Activated CD8-positive, alpha-beta T cell treated with anti-CD3 and anti-CD28 coated beads for 36 hours (primary cell): Measurements from ENCODE around the gene DYSF. TPM values are rescaled to one million over a fixed set of nuclear protein-coding genes. Genes with fewer than 3 reads are reported as not detected.

Experiments used
- ATAC-seq: fragments of 200-7000 bp; cut with Tn5 transposase; one replicate; pipeline ENCODE4 v1.10.0; 2021; ENCODE audit warnings: mild to moderate bottlenecking, moderate library complexity
- CTCF ChIA-PET: fragments of 350-600 bp; sonication (Branson Sonifier 250); formaldehyde crosslinking; loops from one replicate; lab custom pipeline; 2021; ENCODE audit warnings: antibody characterized with exemption; lab: Charles Lee
- POLR2A ChIA-PET: fragments of 350-600 bp; sonication (Branson Sonifier 250); formaldehyde crosslinking; loops from one replicate; lab custom pipeline; 2021; ENCODE audit warnings: antibody characterized with exemption; lab: Charles Lee
- DNase-seq: peaks from one replicate; pipeline ENCODE4 v3.0.0-alpha.2; 2020
- H3K27ac Mint-ChIP-seq: one replicate; pipeline ENCODE4 v1.8.0; 2021; ENCODE audit warnings: mild to moderate bottlenecking, mixed read lengths
- H3K27me3 Mint-ChIP-seq: one replicate; pipeline ENCODE4 v1.8.0; 2021; ENCODE audit warnings: mixed read lengths
- H3K36me3 Mint-ChIP-seq: one replicate; pipeline ENCODE4 v1.8.0; 2021; ENCODE audit warnings: low read depth, mixed read lengths
- H3K4me1 Mint-ChIP-seq: one replicate; pipeline ENCODE4 v1.8.0; 2021; ENCODE audit warnings: low read depth, mixed read lengths
- H3K4me3 Mint-ChIP-seq: one replicate; pipeline ENCODE4 v1.8.0; 2021; ENCODE audit warnings: mild to moderate bottlenecking, moderate library complexity, mixed read lengths
- H3K9me3 Mint-ChIP-seq: one replicate; pipeline ENCODE4 v1.8.0; 2021; ENCODE audit warnings: mixed read lengths
- CTCF ChIP-seq: fragments of 200-600 bp; IDR thresholded peaks from one replicate; pipeline ENCODE4 v1.8.0; 2022; ENCODE audit warnings: antibody characterized with exemption, mild to moderate bottlenecking
- intact Hi-C: fragments of 100-400 bp; cut with micrococcal nuclease; formaldehyde crosslinking; loops from one replicate; pipeline ENCODE4 v1.10.0; 2022
- total RNA-seq, 2 experiments: library from RNA; stranded (reverse); gene quantifications; one replicate each; pipeline ENCODE4 v1.2.3, GENCODE V29; 2021

The DYSF gene
- total RNA-seq, 2 experiments from 2014 or later = 3.5 to 3.8 TPM

GRCh38 chr2:71693286-71694270, 240.2 kb downstream of the DYSF start:
- Mint-ChIP-seq H3K4me1 (no peaks in the 10 kb centered on the region), H3K4me3 (no peak overlapping the region), H3K27me3 (peaks cover 3% of the 10 kb centered on the region), H3K36me3 (no peaks in the 10 kb centered on the region), H3K27ac (no peak overlapping the region), H3K9me3 (no peaks in the 10 kb centered on the region)
- no peak for DNase-seq
- intact Hi-C loops = no loop called here
- no peak for ATAC-seq
- TF ChIP-seq CTCF = no peak
- ChIA-PET POLR2A (no interaction called here), CTCF (no interaction called here)

- H3K4me3 Mint-ChIP-seq = no peak overlapping the region
- H3K36me3 Mint-ChIP-seq = no peaks in the 10 kb centered on the region
Observed at GRCh38 chr2:71694501-71695234, 241.3 kb downstream of the DYSF start.

GRCh38 chr2:71695235-71696120, 242.1 kb downstream of the DYSF start:
- no peaks in the 10 kb centered on the region for H3K4me1 Mint-ChIP-seq
- ATAC-seq = no peak
- intact Hi-C loops = no loop called here
- no peak overlapping the region for H3K4me3 Mint-ChIP-seq
- H3K9me3 Mint-ChIP-seq = no peaks in the 10 kb centered on the region
- TF ChIP-seq CTCF = no peak
- ChIA-PET POLR2A (interaction anchor here (1.0 kb wide), 1 partner anchor 11 kb away, joined by 3 read pairs; no protein-coding TSS in a partner anchor), CTCF (no interaction called here)
- no peaks in the 10 kb centered on the region for H3K36me3 Mint-ChIP-seq
- peaks cover 3% of the 10 kb centered on the region for H3K27me3 Mint-ChIP-seq
- H3K27ac Mint-ChIP-seq = no peak overlapping the region
- DNase-seq = no peak

More at GRCh38 chr2:71694501-71695234, 241.3 kb downstream of the DYSF start:
- ChIA-PET POLR2A (interaction anchor here (1.0 kb wide), 1 partner anchor 12 kb away, joined by 3 read pairs; no protein-coding TSS in a partner anchor), CTCF (no interaction called here)
- TF ChIP-seq CTCF = no peak
- DNase-seq (no peak), ATAC-seq (no peak)
- Mint-ChIP-seq H3K27me3 (peaks cover 3% of the 10 kb centered on the region), H3K9me3 (no peaks in the 10 kb centered on the region), H3K27ac (no peak overlapping the region), H3K4me1 (no peaks in the 10 kb centered on the region)
- intact Hi-C loops = no loop called here

- CTCF ChIA-PET = no interaction called here
Observed at GRCh38 chr2:71696381-71696780, 243.0 kb downstream of the DYSF start.

More at GRCh38 chr2:71696381-71696780, 243.0 kb downstream of the DYSF start:
- no peak overlapping the region for H3K27ac Mint-ChIP-seq
- no peak overlapping the region for H3K4me3 Mint-ChIP-seq
- H3K9me3 Mint-ChIP-seq = no peaks in the 10 kb centered on the region
- no peaks in the 10 kb centered on the region for H3K36me3 Mint-ChIP-seq
- DNase-seq (no peak), ATAC-seq (no peak)
- intact Hi-C loops = no loop called here
- POLR2A ChIA-PET = no interaction called here
- TF ChIP-seq CTCF = no peak
- peaks cover 3% of the 10 kb centered on the region for H3K27me3 Mint-ChIP-seq
- no peaks in the 10 kb centered on the region for H3K4me1 Mint-ChIP-seq
